HEK293 (cell line): ENCODE results near the gene TTYH1.

Experiments used
- GLIS2 ChIP-seq: fragments of 450-650 bp; formaldehyde crosslinking; IDR thresholded peaks from 2 replicates; pipeline ENCODE4 v1.5.1; 2016; ENCODE audit warnings: missing biosample characterization, missing genetic modification characterization
- PRDM2 ChIP-seq: fragments of 450-650 bp; formaldehyde crosslinking; IDR thresholded peaks from 2 replicates; pipeline ENCODE4 v1.5.1; 2016; ENCODE audit warnings: missing biosample characterization, missing genetic modification characterization, borderline replicate concordance
- SCRT2 ChIP-seq: fragments of 450-650 bp; formaldehyde crosslinking; IDR thresholded peaks from 2 replicates; pipeline ENCODE4 v1.5.1; 2016; ENCODE audit warnings: missing biosample characterization, missing genetic modification characterization
- SP3 ChIP-seq: fragments of 450-650 bp; formaldehyde crosslinking; IDR thresholded peaks from 2 replicates; pipeline ENCODE4 v1.5.1; 2016; ENCODE audit warnings: missing biosample characterization, missing genetic modification characterization
- WT1 ChIP-seq: fragments of 450-650 bp; formaldehyde crosslinking; IDR thresholded peaks from 2 replicates; pipeline ENCODE4 v1.5.1; 2016; ENCODE audit warnings: missing biosample characterization, missing genetic modification characterization
- ZBTB48 ChIP-seq: fragments of 450-650 bp; formaldehyde crosslinking; IDR thresholded peaks from 2 replicates; pipeline ENCODE4 v1.5.1; 2016; ENCODE audit warnings: missing biosample characterization, missing genetic modification characterization
- ZBTB49 ChIP-seq: fragments of 450-650 bp; formaldehyde crosslinking; IDR thresholded peaks from 2 replicates; pipeline ENCODE4 v1.5.1; 2016; ENCODE audit warnings: missing biosample characterization, missing genetic modification characterization, low read depth
- ZNF2 ChIP-seq: fragments of 450-650 bp; formaldehyde crosslinking; IDR thresholded peaks from 2 replicates; pipeline ENCODE4 v1.5.1; 2016; ENCODE audit warnings: missing biosample characterization, missing genetic modification characterization
- ZNF26 ChIP-seq: fragments of 450-650 bp; formaldehyde crosslinking; IDR thresholded peaks from 2 replicates; pipeline ENCODE4 v1.5.1; 2016; ENCODE audit warnings: missing biosample characterization, missing genetic modification characterization
- ZNF266 ChIP-seq: fragments of 450-650 bp; formaldehyde crosslinking; IDR thresholded peaks from 2 replicates; pipeline ENCODE4 v1.5.1; 2016; ENCODE audit warnings: missing biosample characterization, missing genetic modification characterization, low read depth
- ZNF280C ChIP-seq: fragments of 450-650 bp; formaldehyde crosslinking; IDR thresholded peaks from 2 replicates; pipeline ENCODE4 v1.5.1; 2016; ENCODE audit warnings: missing biosample characterization, missing genetic modification characterization
- ZNF449 ChIP-seq: fragments of 450-650 bp; formaldehyde crosslinking; IDR thresholded peaks from 2 replicates; pipeline ENCODE4 v1.5.1; 2017; ENCODE audit warnings: missing biosample characterization, mild to moderate bottlenecking, missing genetic modification characterization, moderate library complexity
- ZNF561 ChIP-seq: fragments of 450-650 bp; IDR thresholded peaks from 2 replicates; pipeline ENCODE4 v1.5.1; 2018; ENCODE audit warnings: missing biosample characterization, missing genetic modification characterization, borderline replicate concordance
- ZNF596 ChIP-seq: fragments of 450-650 bp; IDR thresholded peaks from 2 replicates; pipeline ENCODE4 v1.5.0; 2018; ENCODE audit warnings: missing biosample characterization, mild to moderate bottlenecking, missing genetic modification characterization, moderate library complexity
- ZNF645 ChIP-seq: fragments of 450-650 bp; formaldehyde crosslinking; IDR thresholded peaks from 2 replicates; pipeline ENCODE4; 2016; ENCODE audit warnings: missing biosample characterization, missing genetic modification characterization
- ZNF777 ChIP-seq: fragments of 450-650 bp; formaldehyde crosslinking; IDR thresholded peaks from 2 replicates; pipeline ENCODE4 v1.5.1; 2017; ENCODE audit warnings: missing biosample characterization, missing genetic modification characterization, borderline replicate concordance
- ZSCAN16 ChIP-seq: fragments of 450-650 bp; formaldehyde crosslinking; IDR thresholded peaks from 2 replicates; pipeline ENCODE4 v1.5.1; 2016; ENCODE audit warnings: missing biosample characterization, missing genetic modification characterization
- ZSCAN18 ChIP-seq: fragments of 450-650 bp; formaldehyde crosslinking; IDR thresholded peaks from 2 replicates; pipeline ENCODE4 v1.5.1; 2016; ENCODE audit warnings: missing biosample characterization, missing genetic modification characterization
- ZSCAN5A ChIP-seq: fragments of 450-650 bp; formaldehyde crosslinking; IDR thresholded peaks from 2 replicates; pipeline ENCODE4 v1.5.1; 2016; ENCODE audit warnings: missing biosample characterization, missing genetic modification characterization

TTYH1 gene

GRCh38 chr19:54448774-54449700 is 33.8 kb downstream of the TTYH1 start, which contains the start of gene LENG8 (continued):
- TF ChIP-seq ZNF777 (tag by site-specific recombination) (peak; percentile 85; the same call in 1 of the 2 replicates), ZSCAN5A (tag by site-specific recombination) (peak; percentile 51; the same call in 1 of the 2 replicates), PRDM2 (tag by site-specific recombination) (no peak), ZNF561 (tag by site-specific recombination) (peak; percentile 71; the same call in 1 of the 2 replicates), ZBTB49 (no peak), ZNF266 (tag by site-specific recombination) (no peak), ZNF2 (tag by site-specific recombination) (no peak), ZNF26 (tag by site-specific recombination) (no peak), ZNF645 (tag by site-specific recombination) (no peak), ZNF596 (tag by site-specific recombination) (no peak), ZNF280C (no peak), GLIS2 (tag by site-specific recombination) (0 out of 2 replicates have a peak, but pooled peaks have one; percentile 11), SCRT2 (tag by site-specific recombination) (peak; percentile 43), SP3 (tag by site-specific recombination) (peak; percentile 88), ZBTB48 (tag by site-specific recombination) (no peak), WT1 (no peak), ZSCAN18 (tag by site-specific recombination) (no peak), ZSCAN16 (peak; percentile 18; the same call in 1 of the 2 replicates), ZNF449 (no peak)
